ENCODE data around the gene PLSCR1. TPM values are rescaled to one million over a fixed set of nuclear protein-coding genes. Genes with fewer than 3 reads are reported as not detected.
"Not testable (repeated sequence)": the region's sequence is repeated elsewhere in the genome, so short reads cannot be mapped to it uniquely, and the experiment has no call there.

The PLSCR1 gene
- total RNA-seq, 1 experiment from 2014 or later: 31.7 TPM

- Histone ChIP-seq H3K27me3 (no peaks in the 10 kb centered on the region), H3K27ac (no peak overlapping the region), H3K4me3 (no peak overlapping the region), H3K9me3 (replicated peaks) (no peaks in the 10 kb centered on the region), H3K4me1 (no peaks in the 10 kb centered on the region), H3K36me3 (peaks cover 6% of the 10 kb centered on the region; the same call in 1 of the 2 replicates)
- no peak for DNase-seq
Measured at GRCh38 chr3:146513386-146514051, 30.9 kb downstream of the PLSCR1 start.

- H3K9me3 ChIP-seq (replicated peaks): no peaks in the 10 kb centered on the region
- H3K4me1 ChIP-seq: peaks cover 6% of the 10 kb centered on the region; the same call in 1 of the 2 replicates
- no peaks in the 10 kb centered on the region for H3K27me3 ChIP-seq
- no peak for DNase-seq
- peaks cover 6% of the 10 kb centered on the region; the same call in 1 of the 2 replicates for H3K36me3 ChIP-seq
- no peak overlapping the region for H3K27ac ChIP-seq
- no peak overlapping the region for H3K4me3 ChIP-seq
Measured at GRCh38 chr3:146511402-146512134, 32.8 kb downstream of the PLSCR1 start.

- H3K4me1 ChIP-seq: peaks cover 15% of the 10 kb centered on the region; the same call in 1 of the 2 replicates
- H3K9me3 ChIP-seq (replicated peaks): no peaks in the 10 kb centered on the region; the same call in 1 of the 2 replicates
- no peak overlapping the region for H3K4me3 ChIP-seq
- peak overlapping the region; percentile 19; the same call in 1 of the 2 replicates for H3K27ac ChIP-seq
- no peaks in the 10 kb centered on the region for H3K27me3 ChIP-seq
- no peak for DNase-seq
- no peaks in the 10 kb centered on the region for H3K36me3 ChIP-seq
Measured at GRCh38 chr3:146507331-146508120, 36.9 kb downstream of the PLSCR1 start.

- Histone ChIP-seq H3K27me3 (no peaks in the 10 kb centered on the region), H3K9me3 (replicated peaks) (no peaks in the 10 kb centered on the region; the same call in 1 of the 2 replicates), H3K27ac (no peak overlapping the region), H3K4me3 (no peak overlapping the region), H3K4me1 (peaks cover 15% of the 10 kb centered on the region; the same call in 1 of the 2 replicates), H3K36me3 (no peaks in the 10 kb centered on the region)
- no peak for DNase-seq
Measured at GRCh38 chr3:146505516-146505915, 38.9 kb downstream of the PLSCR1 start.

GRCh38 chr3:146504498-146505197 lies 39.8 kb downstream of the PLSCR1 start:
- no peaks in the 10 kb centered on the region for H3K27me3 ChIP-seq
- no peaks in the 10 kb centered on the region; the same call in 1 of the 2 replicates for H3K9me3 ChIP-seq (replicated peaks)
- H3K27ac ChIP-seq: no peak overlapping the region
- no peak for DNase-seq
- no peaks in the 10 kb centered on the region for H3K36me3 ChIP-seq
- H3K4me3 ChIP-seq: no peak overlapping the region
- peaks cover 15% of the 10 kb centered on the region; the same call in 1 of the 2 replicates for H3K4me1 ChIP-seq

GRCh38 chr3:146503461-146504202 lies 40.8 kb downstream of the PLSCR1 start:
- H3K27ac ChIP-seq: peak overlapping the region; percentile 10; the same call in 1 of the 2 replicates
- no peaks in the 10 kb centered on the region for H3K27me3 ChIP-seq
- H3K4me3 ChIP-seq: no peak overlapping the region
- no peaks in the 10 kb centered on the region; the same call in 1 of the 2 replicates for H3K9me3 ChIP-seq (replicated peaks)
- DNase-seq: peak; percentile 51 to 53
- peaks cover 15% of the 10 kb centered on the region; the same call in 1 of the 2 replicates for H3K4me1 ChIP-seq
- no peaks in the 10 kb centered on the region for H3K36me3 ChIP-seq

- H3K4me3 ChIP-seq: no peak overlapping the region
- peak overlapping the region; percentile 10; the same call in 1 of the 2 replicates for H3K27ac ChIP-seq
- H3K4me1 ChIP-seq: peaks cover 15% of the 10 kb centered on the region; the same call in 1 of the 2 replicates
- no peaks in the 10 kb centered on the region; the same call in 1 of the 2 replicates for H3K9me3 ChIP-seq (replicated peaks)
- no peak for DNase-seq
- H3K36me3 ChIP-seq: no peaks in the 10 kb centered on the region
- no peaks in the 10 kb centered on the region for H3K27me3 ChIP-seq
Measured at GRCh38 chr3:146502887-146503460, 41.4 kb downstream of the PLSCR1 start.

GRCh38 chr3:146501752-146502151 lies 42.7 kb downstream of the PLSCR1 start:
- Histone ChIP-seq H3K27me3 (no peaks in the 10 kb centered on the region), H3K4me3 (no peak overlapping the region), H3K36me3 (no peaks in the 10 kb centered on the region), H3K27ac (no peak overlapping the region), H3K4me1 (peaks cover 10% of the 10 kb centered on the region; the same call in 1 of the 2 replicates), H3K9me3 (replicated peaks) (no peaks in the 10 kb centered on the region; the same call in 1 of the 2 replicates)
- no peak for DNase-seq

- no peak overlapping the region for H3K4me3 ChIP-seq
- H3K27me3 ChIP-seq: no peaks in the 10 kb centered on the region
- no peaks in the 10 kb centered on the region; the same call in 1 of the 2 replicates for H3K9me3 ChIP-seq (replicated peaks)
- no peaks in the 10 kb centered on the region for H3K4me1 ChIP-seq
- H3K36me3 ChIP-seq: no peaks in the 10 kb centered on the region
- no peak overlapping the region for H3K27ac ChIP-seq
- no peak for DNase-seq
Measured at GRCh38 chr3:146499701-146500100, 44.7 kb downstream of the PLSCR1 start.

GRCh38 chr3:146498002-146498736 lies 46.2 kb downstream of the PLSCR1 start:
- no peak overlapping the region for H3K4me3 ChIP-seq
- no peaks in the 10 kb centered on the region for H3K27me3 ChIP-seq
- H3K4me1 ChIP-seq: 0 out of 2 replicates have a peak, but pooled peaks cover 3% of the 10 kb centered on the region
- no peak overlapping the region for H3K27ac ChIP-seq
- no peaks in the 10 kb centered on the region; the same call in 1 of the 2 replicates for H3K9me3 ChIP-seq (replicated peaks)
- no peak for DNase-seq
- H3K36me3 ChIP-seq: no peaks in the 10 kb centered on the region

- H3K27ac ChIP-seq; H3K9me3 ChIP-seq (replicated peaks); H3K36me3 ChIP-seq; H3K4me1 ChIP-seq; H3K27me3 ChIP-seq; H3K4me3 ChIP-seq; DNase-seq: not testable (repeated sequence)
Measured at GRCh38 chr3:146497145-146497843, 47.1 kb downstream of the PLSCR1 start.

GRCh38 chr3:146496726-146497125 lies 47.7 kb downstream of the PLSCR1 start:
- H3K27ac ChIP-seq: no peak overlapping the region
- 0 out of 2 replicates have a peak, but pooled peaks cover 3% of the 10 kb centered on the region for H3K4me1 ChIP-seq
- DNase-seq: no peak
- H3K36me3 ChIP-seq: no peaks in the 10 kb centered on the region
- H3K27me3 ChIP-seq: no peaks in the 10 kb centered on the region
- H3K9me3 ChIP-seq (replicated peaks): no peaks in the 10 kb centered on the region
- H3K4me3 ChIP-seq: no peak overlapping the region
